ENCODE results near the gene OR6X1.

DNA sequence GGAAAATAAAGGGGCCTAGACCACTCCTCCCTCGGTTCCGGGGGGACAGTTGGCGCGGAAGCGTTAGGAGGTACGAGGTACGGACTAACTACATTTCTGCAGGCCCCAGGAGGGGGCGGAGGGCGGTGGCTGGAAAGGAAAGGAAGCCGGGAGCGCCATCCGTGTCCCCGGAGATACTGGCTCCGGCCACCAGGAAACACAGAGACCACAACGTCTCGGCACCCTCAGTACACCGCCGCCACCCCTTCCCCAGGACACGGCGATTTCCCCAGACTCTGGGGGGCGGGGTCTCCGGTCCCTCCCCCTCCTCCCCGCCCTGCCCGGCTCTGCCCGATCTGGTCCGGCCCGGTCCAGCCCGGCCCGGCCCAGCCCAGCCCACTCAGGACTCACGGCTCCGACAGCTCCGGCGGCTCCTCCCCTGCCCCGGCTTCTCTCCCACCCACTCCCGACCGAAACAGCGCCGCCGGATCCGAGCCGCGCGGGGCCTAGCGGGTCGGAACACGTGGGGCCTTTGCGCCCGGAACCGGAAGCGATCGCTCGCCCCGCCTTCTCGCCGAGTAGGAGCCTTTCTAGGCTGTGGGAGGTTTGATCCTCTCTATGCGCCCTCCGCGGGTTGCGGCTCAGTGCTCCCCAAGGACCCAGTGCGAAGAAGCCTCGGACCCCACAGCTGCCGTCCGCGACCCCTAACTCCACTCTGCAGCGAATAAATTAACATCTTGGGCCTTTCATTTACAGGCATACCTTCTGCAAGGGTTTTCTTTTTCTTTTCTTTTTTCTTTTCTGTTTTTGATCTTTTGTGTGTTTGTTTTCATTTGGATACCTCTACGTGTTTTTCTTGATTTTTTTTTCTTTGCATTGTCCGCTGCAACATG is 12.9 kb downstream of the OR6X1 start, which contains the start of gene ZNF202:
- TF ChIP-seq, protein P1, sequence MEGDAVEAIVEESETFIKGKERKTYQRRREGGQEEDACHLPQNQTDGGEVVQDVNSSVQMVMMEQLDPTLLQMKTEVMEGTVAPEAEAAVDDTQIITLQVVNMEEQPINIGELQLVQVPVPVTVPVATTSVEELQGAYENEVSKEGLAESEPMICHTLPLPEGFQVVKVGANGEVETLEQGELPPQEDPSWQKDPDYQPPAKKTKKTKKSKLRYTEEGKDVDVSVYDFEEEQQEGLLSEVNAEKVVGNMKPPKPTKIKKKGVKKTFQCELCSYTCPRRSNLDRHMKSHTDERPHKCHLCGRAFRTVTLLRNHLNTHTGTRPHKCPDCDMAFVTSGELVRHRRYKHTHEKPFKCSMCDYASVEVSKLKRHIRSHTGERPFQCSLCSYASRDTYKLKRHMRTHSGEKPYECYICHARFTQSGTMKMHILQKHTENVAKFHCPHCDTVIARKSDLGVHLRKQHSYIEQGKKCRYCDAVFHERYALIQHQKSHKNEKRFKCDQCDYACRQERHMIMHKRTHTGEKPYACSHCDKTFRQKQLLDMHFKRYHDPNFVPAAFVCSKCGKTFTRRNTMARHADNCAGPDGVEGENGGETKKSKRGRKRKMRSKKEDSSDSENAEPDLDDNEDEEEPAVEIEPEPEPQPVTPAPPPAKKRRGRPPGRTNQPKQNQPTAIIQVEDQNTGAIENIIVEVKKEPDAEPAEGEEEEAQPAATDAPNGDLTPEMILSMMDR (IDR thresholded peaks at IDR 0.05), result peak in 1 of 6 experiments; percentile 33
- TF ChIP-seq POLR2A (IDR thresholded peaks at IDR 0.05), result peak in 1 of 2 donors; percentile 60
